ENCODE measurements around the gene TMEM63C.
"Not testable (repeated sequence)": the region's sequence is repeated elsewhere in the genome, so short reads cannot be mapped to it uniquely, and the experiment has no call there.

The TMEM63C gene

GRCh38 chr14:77259025-77259715 lies 77.6 kb downstream of the TMEM63C start:
- DNase-seq, result no peak

GRCh38 chr14:77260199-77260598 lies 78.6 kb downstream of the TMEM63C start:
- DNase-seq, result no peak

GRCh38 chr14:77260631-77261030 lies 79.0 kb downstream of the TMEM63C start:
- DNase-seq, result no peak

- DNase-seq, result no peak
These were observed 83.0 kb downstream of the TMEM63C start for GRCh38 chr14:77264466-77265186.

GRCh38 chr14:77265187-77265515 lies 83.6 kb downstream of the TMEM63C start:
- DNase-seq, result no peak

- DNase-seq, result no peak
These were observed 84.2 kb downstream of the TMEM63C start for GRCh38 chr14:77265561-77266335.

GRCh38 chr14:77266336-77266735 lies 84.7 kb downstream of the TMEM63C start:
- DNase-seq, result no peak

GRCh38 chr14:77267937-77268699 lies 86.5 kb downstream of the TMEM63C start:
- DNase-seq, result no peak

- DNase-seq, result no peak
These were observed 87.5 kb downstream of the TMEM63C start for GRCh38 chr14:77268989-77269600.

GRCh38 chr14:77270361-77271112 lies 88.9 kb downstream of the TMEM63C start:
- DNase-seq, result no peak

- no peak for DNase-seq
These were observed 89.6 kb downstream of the TMEM63C start, which contains the start of gene NGB for GRCh38 chr14:77271113-77271710. TSS of gene NGB (minus strand) at chr14:77271206. CDS start at chr14:77270937, 269 bp downstream.

- no peak for DNase-seq
These were observed 90.7 kb downstream of the TMEM63C start for GRCh38 chr14:77272261-77272660.

- DNase-seq, result no peak
These were observed 92.2 kb downstream of the TMEM63C start for GRCh38 chr14:77273796-77274195.

GRCh38 chr14:77275041-77275580 lies 93.5 kb downstream of the TMEM63C start:
- DNase-seq, result no peak

GRCh38 chr14:77275601-77276017 lies 94.0 kb downstream of the TMEM63C start:
- no peak for DNase-seq

GRCh38 chr14:77276295-77276935 lies 94.8 kb downstream of the TMEM63C start:
- no peak for DNase-seq

GRCh38 chr14:77276959-77277358 lies 95.4 kb downstream of the TMEM63C start:
- no peak for DNase-seq

- DNase-seq, result no peak
These were observed 97.0 kb downstream of the TMEM63C start for GRCh38 chr14:77278461-77279230.

- no peak for DNase-seq
These were observed 98.1 kb downstream of the TMEM63C start for GRCh38 chr14:77279719-77280118.

- DNase-seq, result not testable (repeated sequence)
These were observed 99.3 kb downstream of the TMEM63C start for GRCh38 chr14:77280921-77281320.
